Measurements from ENCODE around the gene NFATC2.
A peak's percentile ranks its signal among the peaks of the same experiment; 100 is the strongest.
"Not testable (repeated sequence)": the region's sequence is repeated elsewhere in the genome, so short reads cannot be mapped to it uniquely, and the experiment has no call there.

NFATC2 gene

DNA sequence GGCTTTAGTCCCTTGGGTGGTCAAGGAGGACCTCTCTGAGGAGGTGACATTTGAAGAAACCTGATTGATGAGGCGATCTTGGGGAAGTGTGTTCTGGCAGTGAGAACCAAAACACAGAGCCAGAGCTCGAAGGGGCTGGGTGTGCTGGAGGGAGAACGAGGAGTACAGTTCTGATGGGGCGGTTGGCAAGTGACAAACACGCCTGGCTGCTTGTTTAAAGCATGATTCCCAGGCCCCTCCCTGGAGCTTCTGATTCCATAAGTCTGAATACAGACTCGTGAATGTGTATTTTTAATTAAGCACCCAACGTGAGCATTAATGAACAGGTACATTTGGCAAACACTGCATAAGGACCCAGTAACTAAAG, 886 bp upstream of the NFATC2 start:
- no peaks in the 10 kb centered on the region for H3K9me3 Mint-ChIP-seq
- H3K4me3 Mint-ChIP-seq, result peak overlapping the region; percentile 98
- no peaks in the 10 kb centered on the region for H3K27me3 Mint-ChIP-seq
- peaks cover 49% of the 10 kb centered on the region for H3K4me1 Mint-ChIP-seq
- ATAC-seq (replicated peaks; ENCODE audit: extremely low read depth, poor library complexity, severe bottlenecking), result no peak
- no peak for DNase-seq (ENCODE audit: low spot score in 2 of 2)
- peak overlapping the region; percentile 84 for H3K27ac Mint-ChIP-seq (ENCODE audit: low read depth)
- H3K36me3 Mint-ChIP-seq (ENCODE audit: insufficient read depth), result peaks cover 31% of the 10 kb centered on the region

DNA sequence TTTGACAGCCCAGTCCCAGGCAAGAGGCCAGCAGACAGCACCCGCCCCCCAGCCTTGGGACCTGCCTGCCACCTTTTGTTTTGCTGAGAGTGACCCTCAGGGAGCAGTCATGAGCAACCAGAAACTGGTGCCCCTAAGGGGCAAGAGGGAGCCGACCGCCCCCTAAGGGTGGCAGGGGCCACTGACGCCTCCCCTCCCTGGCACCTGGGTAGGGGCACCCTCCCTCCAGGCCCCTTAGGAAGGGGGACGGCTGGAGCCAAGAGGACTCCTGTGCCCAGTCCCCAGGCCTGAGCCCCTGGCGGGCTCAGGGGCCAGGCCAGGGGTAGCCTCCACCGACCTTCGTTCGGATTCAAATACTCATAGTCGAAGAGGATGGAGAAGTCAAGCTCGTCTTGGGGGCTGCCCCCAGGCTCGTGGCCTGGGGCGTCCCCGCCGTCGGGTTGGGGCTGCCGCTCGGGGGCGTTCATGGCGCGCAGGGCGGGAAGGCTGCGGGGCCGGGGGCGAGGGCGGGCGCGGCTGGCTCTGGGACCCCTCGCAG, 417 bp downstream of the NFATC2 start:
- ATAC-seq (replicated peaks; ENCODE audit: extremely low read depth, poor library complexity, severe bottlenecking) (peak; percentile 44), DNase-seq (ENCODE audit: low spot score in 2 of 2) (peak; percentile 46 to 61)
- Mint-ChIP-seq H3K27me3 (no peaks in the 10 kb centered on the region), H3K27ac (ENCODE audit: low read depth) (peak overlapping the region; percentile 100), H3K9me3 (no peaks in the 10 kb centered on the region), H3K4me1 (peaks cover 56% of the 10 kb centered on the region), H3K36me3 (ENCODE audit: insufficient read depth) (peaks cover 34% of the 10 kb centered on the region), H3K4me3 (peak overlapping the region; percentile 98)

DNA sequence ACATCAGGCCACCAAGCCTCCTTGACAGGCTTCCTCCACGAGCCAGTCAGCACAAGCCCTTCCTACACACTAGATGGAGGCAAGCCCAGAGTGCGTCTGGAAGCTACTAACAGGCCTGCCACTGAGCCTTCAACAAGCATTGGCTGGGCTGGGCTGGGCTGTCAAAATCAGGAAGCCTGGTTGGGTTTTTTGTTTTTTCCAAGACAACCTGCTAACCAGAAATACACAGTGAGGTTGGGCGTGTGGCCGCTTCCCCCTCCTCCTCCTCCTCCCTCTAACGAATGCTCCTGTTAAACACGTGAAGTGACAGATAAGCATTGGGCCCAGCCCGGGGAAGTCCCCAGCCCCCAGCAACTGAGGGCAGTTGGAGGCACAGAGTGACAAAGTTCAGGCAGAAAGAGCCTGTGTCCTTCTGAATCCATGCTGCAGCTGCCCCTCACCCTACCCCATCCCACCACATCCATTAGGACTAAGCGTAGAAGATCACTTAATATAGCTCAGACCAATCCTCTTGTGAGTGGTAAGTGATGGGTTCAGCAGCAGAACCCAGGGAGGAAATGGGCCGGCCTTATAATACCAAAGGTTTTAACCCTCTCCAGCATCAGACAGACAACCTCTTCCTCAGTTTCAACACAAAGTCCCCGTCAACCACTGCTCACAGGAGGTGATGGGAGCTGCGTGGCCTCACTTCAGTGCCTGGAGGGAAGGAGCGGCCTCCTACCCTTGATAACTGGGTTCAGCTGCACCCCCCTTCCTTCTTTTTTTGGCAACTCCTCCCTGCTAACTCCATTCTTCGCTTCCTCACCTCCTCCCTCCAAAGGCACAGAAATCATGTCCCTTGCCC, 1.1 kb downstream of the NFATC2 start:
- DNase-seq (ENCODE audit: low spot score in 2 of 2), result peak; percentile 71 to 92
- ATAC-seq (replicated peaks; ENCODE audit: extremely low read depth, poor library complexity, severe bottlenecking), result peak; percentile 76
- H3K4me1 Mint-ChIP-seq, result peaks cover 63% of the 10 kb centered on the region
- H3K4me3 Mint-ChIP-seq, result peak overlapping the region; percentile 98
- H3K27me3 Mint-ChIP-seq, result no peaks in the 10 kb centered on the region
- no peaks in the 10 kb centered on the region for H3K9me3 Mint-ChIP-seq
- peak overlapping the region; percentile 100 for H3K27ac Mint-ChIP-seq (ENCODE audit: low read depth)
- peaks cover 34% of the 10 kb centered on the region for H3K36me3 Mint-ChIP-seq (ENCODE audit: insufficient read depth)

DNA sequence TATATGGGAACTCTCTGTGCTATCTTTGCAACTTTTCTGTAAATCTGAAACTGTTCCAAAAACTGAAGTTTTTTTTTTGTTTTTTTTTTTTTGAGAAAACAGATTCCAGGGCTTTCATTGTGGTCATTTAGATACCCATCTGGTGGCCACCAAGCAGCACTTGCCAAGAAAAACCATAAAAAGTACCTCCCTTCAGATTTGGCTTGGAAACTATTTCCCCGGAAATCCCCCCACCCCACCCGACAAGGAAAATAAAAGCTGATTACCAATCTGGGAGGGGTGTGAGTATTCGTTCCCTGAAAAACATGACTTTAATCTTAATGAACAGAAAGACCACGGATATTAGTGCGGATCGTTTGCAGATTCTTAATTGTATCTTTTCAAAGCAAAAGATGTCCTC, 1.9 kb downstream of the NFATC2 start:
- peak overlapping the region; percentile 100 for H3K27ac Mint-ChIP-seq (ENCODE audit: low read depth)
- ATAC-seq (replicated peaks; ENCODE audit: extremely low read depth, poor library complexity, severe bottlenecking), result no peak
- H3K4me3 Mint-ChIP-seq, result peak overlapping the region; percentile 98
- DNase-seq (ENCODE audit: low spot score in 2 of 2), result no peak
- peaks cover 71% of the 10 kb centered on the region for H3K4me1 Mint-ChIP-seq
- no peaks in the 10 kb centered on the region for H3K27me3 Mint-ChIP-seq
- H3K9me3 Mint-ChIP-seq, result no peaks in the 10 kb centered on the region
- peaks cover 38% of the 10 kb centered on the region for H3K36me3 Mint-ChIP-seq (ENCODE audit: insufficient read depth)

DNA sequence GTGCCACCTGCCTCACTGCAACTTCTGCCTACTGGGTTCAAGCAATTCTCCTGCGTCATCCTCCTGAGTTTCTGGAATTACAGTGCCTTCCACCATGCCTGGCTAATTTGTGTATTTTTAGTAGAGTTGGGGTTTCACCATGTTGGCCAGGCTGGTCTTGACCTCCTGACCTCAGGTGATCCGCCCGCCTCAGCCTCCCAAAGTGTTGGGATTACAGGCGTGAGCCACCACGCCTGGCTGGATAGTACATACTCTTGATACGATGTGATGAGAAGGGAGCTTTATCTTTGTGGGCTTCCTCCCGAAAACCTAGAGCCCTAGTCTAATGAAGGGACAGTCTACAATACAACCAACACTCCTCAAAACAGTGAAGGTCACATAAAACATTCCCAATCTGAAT, 2.4 kb downstream of the NFATC2 start:
- Mint-ChIP-seq H3K27ac (ENCODE audit: low read depth) (peak overlapping the region; percentile 100), H3K36me3 (ENCODE audit: insufficient read depth) (peaks cover 38% of the 10 kb centered on the region), H3K4me1 (peaks cover 76% of the 10 kb centered on the region), H3K4me3 (peak overlapping the region; percentile 98)
- H3K9me3 Mint-ChIP-seq; H3K27me3 Mint-ChIP-seq; DNase-seq (ENCODE audit: low spot score in 2 of 2); ATAC-seq (replicated peaks; ENCODE audit: extremely low read depth, poor library complexity, severe bottlenecking): not testable (repeated sequence)

DNA sequence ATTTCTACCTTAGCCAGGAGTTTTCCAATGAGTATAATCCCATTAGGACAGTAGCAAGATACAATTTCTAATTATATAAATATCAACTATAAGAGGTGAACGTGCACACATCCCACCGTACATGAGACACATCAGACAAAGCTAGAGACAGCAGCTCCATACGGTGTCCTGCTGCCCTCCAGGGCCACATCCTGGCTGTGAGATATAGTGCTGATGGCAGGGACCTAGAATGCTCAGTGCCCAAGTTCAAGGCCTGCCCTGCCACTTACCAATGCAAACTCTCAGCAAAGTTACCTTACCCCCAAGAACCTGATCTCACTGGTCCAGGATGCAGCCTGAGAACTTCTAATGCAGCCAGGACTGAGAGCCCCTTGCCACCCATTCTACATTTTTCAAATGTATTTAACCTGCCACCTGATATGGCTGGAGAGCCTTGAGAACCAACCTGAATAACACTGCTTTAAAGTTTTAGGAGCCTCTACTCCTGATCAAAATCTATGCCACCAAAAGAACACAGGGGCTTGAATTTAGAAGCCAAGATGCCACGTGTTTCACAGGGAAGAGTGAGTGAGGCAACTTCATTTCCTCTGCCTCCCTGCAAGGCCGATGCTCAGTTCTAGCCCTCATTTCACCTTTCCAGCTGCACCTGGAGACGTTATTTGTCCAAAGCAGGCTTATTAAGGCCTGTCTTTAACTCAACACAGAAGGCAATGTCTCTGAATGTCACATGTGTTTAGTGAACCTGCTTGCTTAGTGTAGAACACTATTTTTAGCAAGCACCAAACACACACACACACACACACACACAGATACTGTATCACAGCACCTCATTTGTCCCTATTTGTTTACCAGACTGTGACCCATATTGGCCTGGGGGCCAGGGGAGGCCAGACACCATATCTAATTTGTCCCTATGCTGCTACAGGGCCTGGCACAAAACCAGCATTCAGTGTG, 6.1 kb downstream of the NFATC2 start:
- no peak for DNase-seq (ENCODE audit: low spot score in 2 of 2)
- Mint-ChIP-seq H3K27me3 (no peaks in the 10 kb centered on the region), H3K9me3 (no peaks in the 10 kb centered on the region), H3K4me1 (peaks cover 98% of the 10 kb centered on the region), H3K36me3 (ENCODE audit: insufficient read depth) (peaks cover 46% of the 10 kb centered on the region), H3K4me3 (peak overlapping the region; percentile 98), H3K27ac (ENCODE audit: low read depth) (peak overlapping the region; percentile 90)
- no peak for ATAC-seq (replicated peaks; ENCODE audit: extremely low read depth, poor library complexity, severe bottlenecking)

DNA sequence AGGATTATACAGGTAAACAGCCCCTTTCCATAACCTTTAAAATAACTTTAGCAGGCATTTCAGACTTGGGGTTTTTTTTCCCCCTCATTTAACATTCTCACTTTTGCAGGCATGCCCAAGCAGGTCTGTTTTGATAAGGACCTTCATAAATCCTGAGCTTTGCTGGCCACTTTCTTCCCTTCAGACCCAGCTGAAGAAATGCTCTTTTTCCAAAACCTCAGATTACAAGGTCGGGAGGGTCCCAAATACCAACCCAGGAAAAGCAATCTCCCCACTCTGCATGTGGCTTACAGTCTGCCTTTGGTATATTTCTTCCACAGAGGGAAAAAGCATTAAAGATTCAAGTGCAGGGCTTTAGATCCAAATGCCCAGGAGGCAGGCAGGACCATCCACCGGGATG, 6.8 kb downstream of the NFATC2 start:
- H3K4me1 Mint-ChIP-seq, result peaks cover 98% of the 10 kb centered on the region
- peak overlapping the region; percentile 98 for H3K4me3 Mint-ChIP-seq
- H3K27me3 Mint-ChIP-seq, result no peaks in the 10 kb centered on the region
- ATAC-seq (replicated peaks; ENCODE audit: extremely low read depth, poor library complexity, severe bottlenecking) (no peak), DNase-seq (ENCODE audit: low spot score in 2 of 2) (no peak)
- no peaks in the 10 kb centered on the region for H3K9me3 Mint-ChIP-seq
- peaks cover 46% of the 10 kb centered on the region for H3K36me3 Mint-ChIP-seq (ENCODE audit: insufficient read depth)
- H3K27ac Mint-ChIP-seq (ENCODE audit: low read depth), result peak overlapping the region; percentile 90

DNA sequence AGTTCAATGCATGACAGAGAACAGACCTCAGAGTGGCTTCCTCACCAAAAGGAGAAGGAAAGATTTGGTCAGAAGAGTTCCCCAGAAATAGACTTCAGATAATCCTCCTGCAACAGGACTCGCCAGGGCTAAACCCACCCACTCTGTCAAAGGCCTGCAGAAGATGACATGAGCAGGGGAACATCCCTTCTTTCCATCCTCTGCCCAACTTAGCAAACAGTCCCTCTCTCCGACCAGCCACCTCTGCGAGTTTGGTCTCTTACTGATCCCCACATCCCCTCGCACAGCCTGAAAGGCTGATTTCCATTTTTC, 7.5 kb downstream of the NFATC2 start:
- H3K36me3 Mint-ChIP-seq (ENCODE audit: insufficient read depth), result peaks cover 51% of the 10 kb centered on the region
- DNase-seq (ENCODE audit: low spot score in 2 of 2), result no peak

DNA sequence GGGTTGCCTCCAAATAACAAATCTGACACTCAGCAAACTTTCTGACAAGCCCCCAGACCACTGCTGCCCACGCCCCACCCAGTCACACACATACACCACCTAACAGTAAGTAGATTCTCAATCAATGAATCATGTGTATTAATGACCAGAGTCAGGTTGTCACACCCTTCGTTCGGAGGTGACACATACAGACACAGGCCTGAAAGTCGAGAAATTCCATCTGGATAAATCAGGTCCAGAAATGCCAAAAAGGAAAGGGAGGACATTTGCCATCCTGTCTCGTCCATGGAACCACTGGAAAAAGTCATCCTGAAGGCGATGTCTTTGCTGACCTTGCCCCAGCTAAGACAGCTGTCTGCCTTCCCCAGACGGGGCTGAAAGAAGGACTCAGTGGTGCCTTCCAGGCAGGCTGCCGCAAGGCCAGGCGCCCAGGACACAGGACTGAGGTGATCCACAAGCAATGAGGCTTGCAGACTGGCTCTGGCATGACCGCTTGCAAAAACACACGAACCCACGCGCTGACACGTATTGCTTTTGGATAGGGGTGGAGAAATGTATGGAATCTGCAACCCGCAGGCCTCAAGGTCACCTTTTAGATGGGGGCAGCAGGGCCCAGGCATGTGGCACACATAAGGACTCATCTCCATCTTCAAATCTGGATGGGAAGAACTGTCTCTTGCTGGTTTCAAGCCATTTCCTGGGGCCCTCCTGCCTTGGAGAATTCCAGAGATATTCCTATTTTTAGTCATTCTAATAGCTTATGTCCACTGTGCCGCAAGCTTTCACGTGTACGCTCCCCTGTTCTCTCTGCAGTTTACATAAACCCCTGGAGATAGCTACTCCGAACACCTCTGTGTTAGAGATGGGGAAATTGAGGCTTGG, 9.0 kb downstream of the NFATC2 start:
- H3K36me3 Mint-ChIP-seq (ENCODE audit: insufficient read depth), result peaks cover 50% of the 10 kb centered on the region
- peak overlapping the region; percentile 100 for H3K27ac Mint-ChIP-seq (ENCODE audit: low read depth)
- peaks cover 99% of the 10 kb centered on the region for H3K4me1 Mint-ChIP-seq
- DNase-seq (ENCODE audit: low spot score in 2 of 2), result no peak
- H3K27me3 Mint-ChIP-seq, result no peaks in the 10 kb centered on the region
- H3K4me3 Mint-ChIP-seq, result peak overlapping the region; percentile 98
- no peak for ATAC-seq (replicated peaks; ENCODE audit: extremely low read depth, poor library complexity, severe bottlenecking)
- H3K9me3 Mint-ChIP-seq, result no peaks in the 10 kb centered on the region

More for the DNA sequence above, 7.5 kb downstream of the NFATC2 start:
- H3K9me3 Mint-ChIP-seq, result no peaks in the 10 kb centered on the region
- no peak for ATAC-seq (replicated peaks; ENCODE audit: extremely low read depth, poor library complexity, severe bottlenecking)
- H3K27me3 Mint-ChIP-seq, result no peaks in the 10 kb centered on the region
- peaks cover 99% of the 10 kb centered on the region for H3K4me1 Mint-ChIP-seq
- H3K4me3 Mint-ChIP-seq, result peak overlapping the region; percentile 98
- H3K27ac Mint-ChIP-seq (ENCODE audit: low read depth), result peak overlapping the region; percentile 90

DNA sequence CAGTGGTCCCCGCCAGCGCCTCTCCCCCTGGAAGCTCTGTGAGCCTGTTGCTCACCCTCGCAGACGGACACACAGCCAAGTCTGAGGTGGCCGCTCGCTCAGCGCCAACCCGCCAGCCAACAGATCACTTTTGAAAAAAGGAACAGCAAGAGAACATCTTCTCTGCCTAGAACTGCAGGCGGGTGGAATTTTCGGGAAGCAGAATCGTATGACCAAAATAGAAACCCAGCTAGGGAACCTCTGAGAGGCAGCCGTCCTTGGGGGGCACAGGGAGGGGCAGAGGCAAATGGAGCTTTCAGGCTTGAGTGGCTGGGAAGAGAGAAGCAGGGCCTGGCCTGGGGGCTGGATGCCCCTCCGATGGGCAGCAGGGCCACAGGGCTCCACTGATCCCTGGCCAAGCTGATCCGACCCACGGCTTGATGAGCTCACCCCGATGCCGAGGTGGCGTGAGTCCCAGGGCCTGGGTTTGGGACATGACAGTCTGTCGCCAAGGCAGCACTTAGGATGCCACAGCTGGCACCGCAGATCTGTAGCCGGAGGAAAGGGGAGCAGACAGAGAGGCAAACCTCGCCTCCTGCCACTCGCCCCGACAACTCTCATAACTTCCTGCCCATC, 9.8 kb downstream of the NFATC2 start:
- Mint-ChIP-seq H3K27me3 (no peaks in the 10 kb centered on the region), H3K4me3 (peak overlapping the region; percentile 98), H3K36me3 (ENCODE audit: insufficient read depth) (peaks cover 50% of the 10 kb centered on the region), H3K9me3 (no peaks in the 10 kb centered on the region), H3K27ac (ENCODE audit: low read depth) (peak overlapping the region; percentile 100), H3K4me1 (peaks cover 99% of the 10 kb centered on the region)
- ATAC-seq (replicated peaks; ENCODE audit: extremely low read depth, poor library complexity, severe bottlenecking), result peak; percentile 15
- DNase-seq (ENCODE audit: low spot score in 2 of 2), result peak in 1 of 2 donors; percentile 68

DNA sequence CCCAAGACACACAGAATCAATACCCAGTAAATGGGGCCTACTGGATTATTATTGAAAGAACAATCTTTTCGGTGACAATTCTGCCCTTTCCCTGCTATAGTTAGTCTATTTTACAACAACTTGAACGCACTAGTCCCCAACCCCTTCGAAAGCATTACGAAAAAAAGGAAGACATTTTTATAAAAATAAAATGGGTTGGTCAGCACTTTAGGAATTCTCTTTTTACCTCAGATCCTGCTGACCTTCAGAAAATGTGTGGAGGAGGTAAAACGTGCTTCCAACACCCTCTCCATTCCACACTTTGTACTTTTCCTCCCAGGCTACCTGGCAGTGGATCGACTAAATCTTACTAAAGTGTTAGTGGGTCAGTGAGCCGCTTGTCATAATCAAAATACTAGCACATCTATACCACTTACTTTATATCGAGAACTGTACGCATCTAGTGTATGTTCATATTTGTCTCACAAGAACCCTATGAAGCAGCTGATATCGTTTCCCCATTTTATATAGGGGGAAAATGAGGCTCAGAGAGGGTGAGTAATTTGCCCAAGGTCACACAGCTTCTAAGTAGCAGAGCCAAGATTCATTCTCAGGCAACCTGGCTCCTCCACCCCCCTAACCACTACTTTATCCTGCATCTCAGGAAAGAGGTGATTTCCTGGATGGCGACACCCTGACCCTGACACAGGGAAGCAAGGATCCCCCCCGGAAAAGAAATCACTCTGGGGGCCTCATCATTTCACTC, 10.6 kb downstream of the NFATC2 start:
- H3K9me3 Mint-ChIP-seq, result no peaks in the 10 kb centered on the region
- peaks cover 52% of the 10 kb centered on the region for H3K36me3 Mint-ChIP-seq (ENCODE audit: insufficient read depth)
- H3K4me1 Mint-ChIP-seq, result peaks cover 99% of the 10 kb centered on the region
- no peak for DNase-seq (ENCODE audit: low spot score in 2 of 2)
- peak overlapping the region; percentile 100 for H3K27ac Mint-ChIP-seq (ENCODE audit: low read depth)
- H3K27me3 Mint-ChIP-seq, result no peaks in the 10 kb centered on the region
- H3K4me3 Mint-ChIP-seq, result peak overlapping the region; percentile 98
- ATAC-seq (replicated peaks; ENCODE audit: extremely low read depth, poor library complexity, severe bottlenecking), result no peak
